GM19328 (cell line): ENCODE measurements around the gene RFX1.

Source experiments
- ATAC-seq: cut with Tn5 transposase; IDR thresholded peaks from one replicate; pipeline ENCODE4 v1.9.1; 2021; ENCODE audit warnings: mild to moderate bottlenecking, moderate library complexity; ENCODE audit not compliant: unreplicated experiment

Gene RFX1

GRCh38 chr19:13914777-13915176 lies 91.3 kb downstream of the RFX1 start:
- no peak for ATAC-seq

DNA sequence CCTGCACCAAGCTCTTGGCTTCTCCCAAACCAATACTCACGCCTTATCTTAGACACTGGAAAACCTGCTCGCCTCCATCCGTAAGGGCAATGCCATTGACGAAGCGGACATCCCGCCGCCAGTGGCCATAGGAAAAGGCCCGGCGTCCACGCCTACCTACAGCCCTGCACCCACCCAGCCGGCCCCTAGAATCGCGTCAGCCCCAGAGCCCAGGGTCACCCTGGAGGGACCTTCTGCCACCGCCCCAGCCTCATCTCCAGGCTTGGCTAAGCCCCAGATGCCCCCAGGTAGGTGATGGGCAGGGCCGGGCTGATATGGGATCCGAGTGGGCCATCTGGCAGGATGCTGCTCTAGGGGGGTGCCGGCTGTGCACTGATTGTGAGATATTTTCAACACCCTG lies 92.8 kb downstream of the RFX1 start:
- ATAC-seq = no peak
